ENCODE data around the gene INO80C.
A peak's percentile ranks its signal among the peaks of the same experiment; 100 is the strongest.
"Not testable (repeated sequence)": the region's sequence is repeated elsewhere in the genome, so short reads cannot be mapped to it uniquely, and the experiment has no call there.

INO80C gene

DNA sequence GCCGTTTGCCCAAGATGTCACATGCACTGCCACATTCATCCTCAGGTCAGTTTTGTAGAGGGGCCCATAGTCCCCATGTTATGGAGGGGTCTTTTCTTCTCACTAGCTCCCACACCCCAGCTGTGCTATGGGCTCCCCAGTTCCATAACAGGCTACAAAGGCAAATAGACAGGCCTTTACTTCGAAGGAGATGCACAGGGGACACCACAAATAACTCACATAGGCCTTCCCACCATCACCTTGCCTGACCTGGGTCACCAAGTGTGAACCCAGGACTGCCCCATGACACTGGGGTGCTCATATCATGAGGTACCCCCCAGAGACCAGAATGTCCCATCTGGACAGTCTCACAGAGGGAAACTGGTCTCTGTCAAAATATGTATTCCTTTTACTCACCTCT lies 15.0 kb upstream of the INO80C start:
- no peak for DNase-seq

DNA sequence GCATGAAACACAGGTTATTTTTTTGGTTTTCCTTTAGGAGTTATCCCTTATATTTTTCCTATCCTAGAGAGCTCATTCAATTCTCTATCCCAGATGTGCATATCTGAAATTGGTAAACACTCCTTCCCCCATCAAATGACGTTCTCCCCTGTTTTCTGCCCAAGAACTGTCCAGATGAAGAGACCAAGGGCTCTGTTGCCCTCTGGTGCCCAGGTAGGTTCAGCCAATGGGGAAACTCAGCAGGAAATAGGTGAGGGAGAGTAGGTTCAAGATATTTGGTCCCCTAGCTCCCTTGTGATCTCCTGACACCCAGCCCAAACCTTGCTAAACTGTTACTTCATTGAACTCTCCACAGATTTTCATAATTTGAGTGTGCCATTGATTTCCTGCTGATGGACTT lies 14.1 kb upstream of the INO80C start:
- DNase-seq, result no peak

DNA sequence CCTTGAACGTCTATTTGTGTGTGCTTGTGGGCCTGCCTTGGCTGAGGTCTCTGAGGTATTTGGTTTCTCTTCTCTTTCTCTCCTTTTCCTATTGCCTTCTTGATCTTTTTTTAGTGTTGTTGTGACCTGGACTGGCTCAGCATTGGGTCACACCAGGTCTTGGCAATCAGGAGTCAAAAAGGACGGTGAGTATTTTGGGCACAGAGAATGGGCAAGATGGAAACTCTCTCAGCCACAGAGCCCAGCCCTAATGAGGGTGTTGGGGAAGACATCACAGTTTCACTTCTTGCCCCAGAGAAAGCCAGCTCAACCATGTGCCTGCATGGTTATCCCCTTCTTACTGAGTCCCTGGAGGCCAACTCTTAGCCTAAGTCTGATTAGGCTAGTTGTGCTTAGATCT lies 13.7 kb upstream of the INO80C start:
- no peak for DNase-seq

DNA sequence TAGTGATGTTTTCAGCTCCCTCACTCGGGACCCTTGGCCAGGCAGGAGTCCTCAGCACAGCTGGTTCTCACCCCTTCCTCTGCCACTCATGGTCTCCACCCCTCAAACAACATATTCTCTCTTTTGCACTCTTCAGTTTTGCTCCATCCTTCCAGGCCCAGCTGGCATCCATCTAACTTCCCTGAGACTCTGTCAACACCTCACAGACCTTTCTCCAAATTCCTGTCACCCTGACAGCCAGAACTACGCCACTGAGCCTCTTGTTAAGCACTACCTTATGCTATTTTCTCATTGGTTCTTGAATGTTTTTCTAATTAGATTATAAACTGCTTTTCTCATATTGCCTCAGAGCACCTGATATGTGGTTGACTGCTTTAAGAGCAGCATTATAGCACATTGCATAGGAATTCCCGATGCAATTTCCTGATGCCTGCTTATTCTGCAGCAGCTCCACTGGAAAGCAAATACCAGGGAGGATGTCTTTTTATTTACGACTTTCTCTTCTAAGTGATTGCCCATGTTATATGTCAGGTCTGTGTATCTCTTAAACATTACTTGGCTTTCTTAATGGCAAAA lies 12.4 kb upstream of the INO80C start:
- DNase-seq, result no peak

DNA sequence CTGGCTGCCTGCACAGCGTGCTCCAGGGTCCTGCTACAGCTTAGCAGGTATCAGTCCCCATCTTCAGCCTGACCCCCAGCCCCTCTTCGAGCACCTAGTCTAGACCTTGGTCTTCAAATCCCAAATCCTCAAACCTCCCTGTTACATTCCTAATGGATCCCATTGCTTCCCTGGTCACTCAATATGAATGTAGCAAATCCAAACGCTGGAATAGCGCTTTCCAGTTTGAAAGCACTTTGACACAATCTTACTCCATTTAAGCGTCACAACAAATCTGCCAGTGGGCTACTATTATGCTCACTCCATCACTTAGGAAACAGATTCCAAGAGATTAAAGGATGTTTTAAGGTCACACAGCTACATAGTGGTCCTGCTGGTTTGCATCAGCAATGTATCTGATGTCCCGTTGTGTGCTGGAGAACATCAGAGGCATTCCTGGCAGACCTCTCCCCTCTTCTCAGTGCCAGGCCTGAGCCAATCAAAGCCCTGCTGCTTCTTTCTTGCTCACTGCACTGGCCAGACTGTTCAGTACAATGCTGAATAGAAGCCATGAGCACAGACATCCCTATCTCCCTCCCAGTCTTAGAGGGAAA lies 11.1 kb upstream of the INO80C start:
- no peak for DNase-seq

DNA sequence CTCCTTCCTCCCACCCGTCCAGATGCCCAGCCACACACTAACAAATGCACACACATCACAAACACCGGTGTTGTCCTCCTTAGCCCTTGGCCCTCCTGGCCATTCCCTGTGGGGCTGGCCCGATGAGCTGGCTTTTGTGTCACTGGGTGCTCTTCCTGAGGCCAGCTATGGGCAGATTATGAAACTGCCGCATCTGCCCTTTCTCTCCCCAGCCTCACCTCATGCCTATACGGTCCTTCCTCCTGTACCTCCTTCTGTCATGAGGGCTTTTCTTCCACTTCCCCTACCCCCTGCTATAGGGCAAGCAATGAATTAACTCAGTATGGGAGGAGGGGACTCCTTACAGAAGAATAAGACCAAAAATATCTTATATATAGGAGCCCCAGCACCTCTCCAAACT lies 10.3 kb upstream of the INO80C start:
- DNase-seq, result no peak

DNA sequence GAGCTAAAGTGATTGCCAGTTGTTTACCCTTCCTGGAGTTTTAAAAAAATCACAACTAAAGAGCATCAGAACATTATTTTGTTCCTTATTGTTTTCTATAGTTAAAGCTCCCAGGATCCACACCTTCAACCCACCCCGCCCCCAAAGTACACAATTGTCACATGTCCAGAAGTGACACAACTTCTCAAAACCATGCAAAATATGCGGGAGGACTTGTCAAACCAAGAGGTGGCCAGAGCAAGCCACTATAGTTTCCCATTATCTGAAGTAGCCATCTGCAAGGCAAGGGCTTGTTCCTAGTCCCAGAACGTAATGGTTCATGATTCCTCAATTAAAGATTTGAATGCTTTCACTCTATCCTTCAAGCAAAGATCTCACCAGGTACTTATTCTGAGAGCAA lies 9.9 kb upstream of the INO80C start:
- DNase-seq, result no peak

DNA sequence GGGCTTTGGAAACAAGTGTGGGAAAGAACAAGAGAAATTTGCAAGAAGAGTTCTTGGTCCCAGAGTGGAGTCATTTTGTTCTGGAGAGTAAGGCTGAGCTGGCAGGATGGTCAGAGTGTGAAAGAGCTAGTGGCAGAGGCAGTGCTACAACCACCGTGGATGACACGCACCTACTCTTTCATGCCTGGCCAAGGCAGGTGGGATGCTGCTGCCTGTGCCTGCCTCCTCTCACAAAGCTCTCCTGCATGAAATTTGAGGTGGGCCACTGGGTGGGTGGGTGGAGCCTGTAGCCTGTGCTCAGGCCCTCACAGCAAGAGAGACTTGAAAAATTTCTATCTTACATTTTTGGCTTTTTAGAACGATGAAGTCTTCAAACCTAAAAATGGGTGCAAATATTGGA lies 9.4 kb upstream of the INO80C start:
- DNase-seq, result no peak

DNA sequence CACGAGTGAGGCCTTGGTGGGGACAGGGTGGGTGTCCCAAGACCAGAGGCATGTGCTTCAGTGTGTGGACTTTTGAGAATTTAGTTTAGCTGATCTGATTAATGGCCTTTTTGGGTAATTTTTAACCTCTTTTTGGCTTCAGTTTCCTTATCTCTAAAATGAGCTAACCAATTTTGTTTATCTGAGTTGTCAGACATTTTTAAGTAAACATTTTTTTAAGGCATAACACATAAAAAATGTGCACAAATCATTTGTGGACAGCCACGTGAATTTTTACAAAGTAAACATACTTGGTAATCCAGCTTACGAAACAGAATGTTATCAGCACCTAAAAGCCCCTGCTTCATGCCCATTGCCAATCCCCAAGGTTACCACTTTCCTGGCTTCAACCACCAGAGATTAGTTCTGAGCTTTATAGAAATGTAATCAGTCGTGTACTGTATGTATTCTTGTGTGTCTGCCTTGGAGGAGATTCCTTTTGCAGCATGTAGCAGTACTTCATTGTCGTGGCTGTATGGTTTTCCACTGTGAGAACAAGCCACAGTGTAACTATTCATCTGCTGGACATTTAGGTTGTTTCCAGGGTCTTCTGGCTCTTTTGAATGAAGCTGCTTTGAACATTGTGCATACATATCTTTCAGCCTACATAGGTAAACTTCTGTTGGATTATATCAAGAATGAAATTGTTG lies 8.4 kb upstream of the INO80C start:
- DNase-seq, result no peak

DNA sequence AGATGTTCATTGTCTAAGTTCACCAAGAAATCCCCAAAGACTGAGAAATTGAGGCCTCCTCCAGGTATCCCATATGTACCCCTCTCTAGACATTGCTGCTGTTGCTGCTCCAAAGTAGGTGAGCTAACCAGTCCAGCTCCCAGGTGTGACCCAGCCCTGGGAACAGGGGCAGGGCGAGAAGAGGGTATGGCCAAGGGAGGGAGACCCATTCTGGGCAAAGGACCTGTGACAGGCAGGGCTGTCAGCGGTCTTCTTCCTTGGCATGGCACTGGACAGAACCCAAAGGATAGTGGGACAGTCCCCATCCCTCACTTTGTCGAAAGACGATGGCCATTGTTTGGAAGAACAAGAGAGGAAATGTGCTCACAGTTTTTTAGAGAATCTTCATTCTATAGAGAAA lies 7.2 kb upstream of the INO80C start:
- no peak for DNase-seq

DNA sequence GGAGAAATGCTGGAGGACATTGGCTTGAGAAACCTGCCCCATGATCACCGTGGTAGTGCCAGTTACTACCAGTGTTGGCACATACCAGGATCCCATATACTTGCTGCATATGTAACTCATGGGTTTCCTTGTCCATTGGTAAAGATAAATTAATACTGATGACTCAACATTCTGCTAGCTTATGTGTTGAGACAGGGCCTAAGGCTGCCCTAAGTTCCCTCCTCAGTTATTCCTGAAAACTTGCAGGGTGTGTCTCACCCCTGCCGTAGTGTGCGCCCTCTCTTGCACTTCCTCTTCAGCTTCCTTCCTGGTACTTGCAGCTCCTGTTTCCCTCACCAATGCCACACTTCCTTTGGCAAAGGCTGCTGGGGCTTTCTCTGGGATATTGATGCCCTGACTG lies 4.3 kb upstream of the INO80C start:
- no peak for DNase-seq

DNA sequence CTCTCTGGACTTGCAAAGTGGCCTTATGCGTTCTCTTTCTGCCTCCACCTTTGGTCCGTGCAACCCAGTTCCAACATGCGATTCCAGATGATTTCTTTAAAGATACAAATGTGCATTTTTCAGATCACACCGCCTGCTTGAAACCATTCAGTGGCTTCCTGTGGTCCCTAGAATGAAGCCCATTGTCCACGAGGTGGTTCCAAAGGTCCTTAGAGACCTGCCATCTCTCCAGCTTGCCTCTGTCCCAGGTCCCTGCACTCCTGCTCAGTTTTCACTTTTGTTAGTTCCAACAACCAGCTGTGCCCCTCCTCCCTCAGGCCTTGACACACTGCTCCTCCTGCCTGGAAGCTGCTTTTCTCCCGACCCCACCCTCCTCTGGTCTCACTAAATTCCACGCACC lies 3.6 kb upstream of the INO80C start:
- no peak for DNase-seq

DNA sequence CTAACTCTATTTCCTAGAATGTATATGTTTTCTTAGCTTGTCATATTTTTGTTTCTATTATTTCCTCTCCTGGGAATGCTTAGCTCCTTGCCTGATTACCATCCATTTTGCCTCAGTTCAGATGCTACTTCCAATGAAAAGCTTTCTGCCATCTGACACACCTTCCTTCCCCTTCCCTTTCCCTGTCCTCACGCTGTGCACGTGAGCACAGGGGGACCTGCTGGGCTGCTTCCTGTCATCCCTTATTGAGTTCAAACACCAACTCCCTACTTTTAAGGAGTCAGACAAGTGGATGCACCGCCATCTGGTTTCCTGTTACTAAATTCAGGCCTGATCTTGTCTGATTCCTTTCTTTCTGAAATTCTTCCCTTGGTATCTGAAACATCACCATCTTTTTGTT lies 2.4 kb upstream of the INO80C start:
- no peak for DNase-seq

DNA sequence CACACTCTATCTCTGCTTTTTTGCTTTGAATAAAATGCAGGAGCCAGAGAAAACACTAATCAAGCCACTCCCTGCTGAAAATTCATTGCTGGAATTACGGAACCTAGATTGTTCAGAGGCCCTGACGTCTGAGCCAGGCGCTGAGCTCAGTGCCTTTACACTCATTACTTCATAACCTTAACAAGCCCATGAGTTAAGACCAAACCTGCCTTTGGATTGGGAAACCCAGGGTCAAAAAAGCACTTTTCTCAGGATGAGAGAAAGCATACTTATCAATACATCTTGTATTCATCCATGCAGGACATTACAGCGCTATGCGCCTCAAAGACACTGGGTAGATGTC lies 762 bp downstream of the INO80C start:
- DNase-seq, result peak in 1 of 2 donors; percentile 3

DNA sequence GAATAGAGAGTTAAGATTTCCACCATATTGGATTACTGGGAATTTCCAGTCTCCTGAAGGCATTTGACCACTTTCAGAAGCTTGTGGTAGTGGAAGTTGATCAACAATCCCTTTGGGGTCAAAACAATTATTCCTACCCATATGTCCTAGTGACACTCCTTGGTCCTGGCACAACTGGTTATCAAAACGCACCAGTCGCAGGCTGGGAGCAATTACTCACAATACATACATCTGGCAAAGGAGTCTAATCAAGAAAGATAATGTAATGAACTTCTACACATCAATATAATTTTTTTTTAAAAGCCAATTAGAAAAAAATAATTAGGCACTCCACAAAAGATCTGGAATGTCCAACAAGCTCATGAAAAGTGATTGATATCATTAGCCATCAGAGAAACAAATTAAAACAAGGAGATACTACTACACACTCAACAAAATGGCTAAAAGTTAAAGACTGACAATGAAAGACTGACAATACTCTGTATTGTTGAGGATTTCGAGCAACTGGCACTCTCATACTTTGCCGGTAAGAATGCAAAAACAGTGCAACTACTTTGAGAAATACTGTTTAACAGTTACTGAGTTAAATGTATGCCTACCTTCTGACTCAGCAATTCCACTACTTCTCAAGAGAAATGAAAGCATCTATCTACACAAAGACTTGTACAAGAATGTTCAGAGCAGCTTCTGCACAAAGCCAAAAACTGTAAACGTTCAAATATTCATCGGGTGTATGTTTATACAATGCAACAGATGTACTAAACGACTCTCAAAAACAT lies 2.0 kb downstream of the INO80C start:
- no peak for DNase-seq

DNA sequence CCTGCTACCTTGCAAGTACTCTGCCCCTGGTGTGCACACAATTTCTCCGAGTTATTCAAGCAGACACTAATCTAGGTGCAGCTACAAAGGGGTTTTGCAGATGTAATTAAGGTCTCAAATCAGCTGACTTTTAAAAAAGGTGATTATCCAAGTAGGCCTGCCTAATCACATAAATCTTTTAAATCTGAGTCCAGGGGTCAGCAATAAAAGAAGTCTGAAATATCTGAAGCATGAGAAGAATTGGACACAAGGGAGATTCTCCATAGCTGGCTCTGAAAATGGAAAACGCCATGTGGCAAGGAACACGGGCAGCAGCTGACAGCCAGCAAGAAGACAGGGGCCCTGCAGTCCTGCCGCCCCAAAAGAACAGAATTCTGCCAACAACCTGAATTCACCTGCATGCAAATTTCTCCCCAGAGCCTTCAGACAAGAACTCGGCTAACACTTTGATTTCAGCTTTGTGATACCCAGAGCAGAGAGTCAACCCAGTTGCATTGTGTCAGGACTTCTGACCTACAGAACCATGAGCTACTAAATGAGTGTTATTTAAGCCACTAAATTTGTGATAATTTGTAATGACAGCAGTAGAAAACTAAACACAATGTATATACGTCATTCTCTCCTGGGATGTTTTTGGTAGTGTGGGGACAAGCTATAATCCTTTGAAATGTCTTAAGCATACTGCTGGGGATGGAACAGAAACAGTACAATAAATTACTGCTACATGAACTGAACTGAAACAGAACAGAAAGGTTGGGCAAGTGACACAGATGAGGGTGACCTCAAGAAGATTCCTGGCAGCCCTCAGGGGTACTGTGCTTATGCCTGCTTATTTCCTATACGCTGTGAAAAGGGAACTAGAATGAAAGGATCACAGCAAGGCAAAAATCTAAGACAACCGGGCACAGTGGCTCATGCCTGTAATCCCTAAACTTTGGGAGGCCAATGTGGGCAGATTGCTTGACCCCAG lies 3.2 kb downstream of the INO80C start:
- DNase-seq, result no peak

DNA sequence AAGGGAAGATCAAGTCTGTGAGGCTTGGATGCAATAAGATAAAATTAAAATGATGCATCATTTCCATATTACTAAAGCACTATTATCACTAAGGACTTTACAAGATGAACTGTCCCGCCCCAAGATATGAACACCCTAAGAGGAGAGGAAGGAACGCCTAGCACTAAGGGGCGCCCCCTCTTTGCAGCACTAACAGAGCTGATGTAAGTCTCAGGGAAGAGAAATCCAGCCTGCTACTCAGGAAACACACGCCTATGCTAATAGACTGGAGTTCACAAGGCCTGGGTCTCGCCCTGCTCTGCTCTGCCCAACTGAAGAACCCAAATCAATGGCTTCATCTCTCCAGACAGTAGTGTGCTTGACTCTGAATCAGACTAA lies 6.1 kb downstream of the INO80C start:
- no peak for DNase-seq

DNA sequence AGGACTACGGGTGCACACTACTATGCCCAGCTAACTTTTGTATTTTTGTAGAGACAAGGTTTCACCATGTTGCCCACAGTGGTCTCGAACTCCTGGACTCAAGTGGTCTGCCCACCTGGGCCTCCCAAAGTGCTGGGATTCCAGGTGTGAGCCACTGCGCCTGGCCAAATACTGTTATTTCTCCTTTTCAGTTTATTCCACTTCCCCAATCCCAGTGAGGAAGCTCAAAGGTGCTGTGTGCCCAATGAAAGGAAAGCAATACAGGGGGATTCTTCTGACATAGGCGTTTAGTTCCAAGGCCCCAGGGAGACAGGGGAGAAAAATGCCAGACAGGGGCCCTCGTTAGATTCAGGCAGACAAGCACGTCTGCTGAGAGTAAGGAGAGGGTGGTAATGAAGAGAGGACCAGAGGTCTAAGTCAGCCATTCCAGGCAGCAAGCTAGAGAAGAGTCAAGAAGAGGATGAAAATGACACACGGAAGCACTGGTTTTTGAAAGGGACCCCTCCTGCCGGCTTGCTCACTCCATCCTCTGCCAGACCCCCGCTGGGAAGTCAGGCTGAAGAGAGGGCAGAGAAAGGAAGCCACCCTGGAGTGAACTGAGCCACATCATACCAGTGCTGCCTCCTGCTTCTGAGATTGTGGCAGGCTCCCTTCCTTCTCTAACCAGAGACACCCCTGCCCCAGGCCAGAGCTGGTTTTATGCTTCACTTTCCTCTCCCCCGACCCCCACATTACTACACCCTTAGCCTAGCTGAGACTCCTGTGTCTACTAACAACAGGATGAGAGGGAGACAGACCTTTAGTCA lies 6.7 kb downstream of the INO80C start:
- DNase-seq, result no peak

DNA sequence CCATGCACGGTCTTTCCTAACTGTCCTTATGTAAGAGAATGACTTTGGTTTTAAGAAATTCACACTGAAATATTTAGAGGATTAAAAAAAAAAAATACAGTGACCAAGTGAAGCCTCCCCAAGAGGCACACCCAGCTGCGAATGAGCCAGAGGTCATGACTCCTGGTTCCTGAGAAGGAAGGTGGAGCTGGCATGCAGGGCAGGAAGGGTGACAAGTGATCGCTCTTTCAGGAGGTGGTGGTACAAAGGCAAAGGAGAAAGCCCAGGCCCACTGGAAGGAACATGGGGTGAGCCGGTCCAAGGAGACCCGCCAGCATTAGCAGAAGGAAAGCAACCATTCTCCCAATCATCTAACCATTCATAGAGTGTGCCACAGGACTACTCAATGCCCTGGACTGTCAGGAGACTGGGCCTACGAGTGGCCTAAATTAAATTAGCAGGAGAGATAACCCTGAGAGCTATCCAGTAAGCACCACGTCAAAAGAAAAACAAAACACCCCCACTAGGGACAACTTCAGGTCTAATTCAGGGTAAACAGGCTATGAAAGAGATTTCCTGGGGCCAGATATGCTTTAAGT lies 7.8 kb downstream of the INO80C start:
- DNase-seq, result no peak

DNA sequence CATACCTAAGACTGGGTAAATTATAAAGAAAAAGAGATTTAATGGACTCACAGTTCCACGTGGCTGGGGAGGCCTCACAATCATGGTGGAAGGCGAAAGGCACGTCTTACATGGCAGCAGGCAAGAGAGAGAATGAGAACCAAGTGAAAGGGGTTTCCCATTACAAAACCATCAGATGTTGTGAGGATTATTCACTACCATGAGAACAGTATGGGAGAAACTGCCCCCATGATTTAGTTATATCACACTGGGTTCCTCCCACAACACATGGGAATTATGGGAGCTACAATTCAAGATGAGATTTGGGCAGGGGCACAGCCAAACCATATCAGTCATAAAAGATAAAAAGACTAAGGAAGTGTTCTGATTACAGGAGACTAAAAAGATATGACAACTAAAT lies 8.5 kb downstream of the INO80C start:
- not testable (repeated sequence) for DNase-seq

DNA sequence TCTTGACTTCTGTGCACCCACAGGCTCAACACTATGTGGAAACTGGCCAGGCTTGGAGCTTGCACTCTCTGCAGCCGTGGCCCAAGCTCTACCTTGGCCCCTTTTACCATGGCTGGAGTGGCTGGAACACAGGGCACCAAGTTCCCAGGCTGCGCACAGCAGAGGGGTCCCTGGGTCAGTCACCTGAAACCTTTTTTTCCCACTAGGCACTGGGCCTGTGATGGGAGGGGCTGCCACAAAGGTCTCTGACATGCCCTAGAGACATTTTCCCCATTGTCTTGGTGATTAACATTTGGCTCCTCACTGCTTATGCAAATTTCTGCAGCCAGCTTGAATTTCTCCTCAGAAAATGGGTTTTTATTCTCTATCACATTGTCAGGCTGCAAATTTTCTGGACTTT lies 9.4 kb downstream of the INO80C start:
- not testable (repeated sequence) for DNase-seq

DNA sequence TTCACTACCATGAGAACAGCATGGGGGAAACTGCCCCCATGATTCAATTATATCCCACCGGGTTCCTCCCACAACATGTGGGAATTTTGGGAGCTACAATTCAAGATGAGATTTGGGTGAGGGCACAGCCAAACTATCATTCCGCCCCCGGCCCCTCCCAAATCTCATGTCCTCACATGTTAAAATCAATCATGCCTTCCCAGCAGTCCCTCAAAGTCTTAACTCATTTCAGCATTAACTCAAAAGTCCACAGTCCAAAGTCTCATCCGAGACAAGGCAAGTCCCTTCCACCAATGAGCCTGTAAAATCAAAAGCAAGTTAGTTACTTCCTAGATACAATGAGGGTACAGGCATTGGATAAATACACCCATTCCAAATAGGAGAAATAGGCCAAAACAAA lies 10.2 kb downstream of the INO80C start:
- DNase-seq, result not testable (repeated sequence)
